ENCODE measurements around the gene CLBA1.

DNA sequence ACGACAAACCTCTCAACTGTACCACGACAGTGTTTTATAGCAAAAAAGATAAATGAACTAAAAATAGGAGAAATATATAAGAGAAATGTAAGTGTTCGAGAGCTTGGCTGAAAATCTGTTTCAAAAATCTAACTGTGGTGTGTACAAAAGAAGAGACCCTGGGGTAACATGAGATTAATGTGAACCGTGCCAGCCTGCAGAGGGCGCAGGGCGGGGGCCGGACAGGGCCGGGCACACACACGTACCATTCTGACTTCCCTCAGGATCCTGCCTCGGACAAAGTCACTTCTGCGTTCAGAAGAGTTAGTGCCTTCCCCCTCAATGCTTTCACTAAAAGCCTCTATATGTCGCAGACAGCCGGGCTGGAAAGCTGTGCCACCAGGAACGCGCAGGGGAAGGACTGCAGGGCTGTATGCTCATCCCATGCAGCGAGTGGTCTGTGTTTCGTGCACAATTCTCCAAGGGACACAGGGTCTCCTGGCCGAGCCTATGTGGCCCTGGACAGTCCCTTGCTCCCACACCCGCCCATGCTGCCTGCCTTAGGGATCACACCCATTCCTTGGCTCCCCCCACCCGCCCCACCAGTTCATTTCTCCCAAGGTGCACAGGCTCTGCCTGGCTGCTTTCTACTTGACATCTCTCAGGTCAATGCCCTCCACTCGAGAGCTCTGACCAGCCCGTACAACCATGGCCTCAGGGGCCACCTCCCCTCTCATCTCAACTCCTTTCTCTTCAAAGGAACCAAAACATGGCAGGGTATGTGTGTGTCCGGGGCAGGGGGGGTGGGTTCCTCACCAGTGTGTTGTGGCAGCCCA is 26.8 kb downstream of the CLBA1 start:
- TF ChIP-seq NRF1 (IDR thresholded peaks at IDR 0.05; ENCODE audit: low read depth, low read length) (no peak), EP300 (IDR thresholded peaks at IDR 0.05; ENCODE audit: borderline replicate concordance in 1 of 2, low read depth in 1 of 2, low read length in 1 of 2) (no peak), CHD2 (IDR thresholded peaks at IDR 0.05; ENCODE audit: low read length, partially characterized antibody) (no peak), JUND (IDR thresholded peaks at IDR 0.05) (no peak), GABPA (IDR thresholded peaks at IDR 0.05; ENCODE audit: low read depth) (no peak)
- TF ChIP-seq, protein P1, sequence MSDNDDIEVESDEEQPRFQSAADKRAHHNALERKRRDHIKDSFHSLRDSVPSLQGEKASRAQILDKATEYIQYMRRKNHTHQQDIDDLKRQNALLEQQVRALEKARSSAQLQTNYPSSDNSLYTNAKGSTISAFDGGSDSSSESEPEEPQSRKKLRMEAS (IDR thresholded peaks at IDR 0.05; ENCODE audit: low read depth) = no peak
- TF ChIP-seq, protein P2, sequence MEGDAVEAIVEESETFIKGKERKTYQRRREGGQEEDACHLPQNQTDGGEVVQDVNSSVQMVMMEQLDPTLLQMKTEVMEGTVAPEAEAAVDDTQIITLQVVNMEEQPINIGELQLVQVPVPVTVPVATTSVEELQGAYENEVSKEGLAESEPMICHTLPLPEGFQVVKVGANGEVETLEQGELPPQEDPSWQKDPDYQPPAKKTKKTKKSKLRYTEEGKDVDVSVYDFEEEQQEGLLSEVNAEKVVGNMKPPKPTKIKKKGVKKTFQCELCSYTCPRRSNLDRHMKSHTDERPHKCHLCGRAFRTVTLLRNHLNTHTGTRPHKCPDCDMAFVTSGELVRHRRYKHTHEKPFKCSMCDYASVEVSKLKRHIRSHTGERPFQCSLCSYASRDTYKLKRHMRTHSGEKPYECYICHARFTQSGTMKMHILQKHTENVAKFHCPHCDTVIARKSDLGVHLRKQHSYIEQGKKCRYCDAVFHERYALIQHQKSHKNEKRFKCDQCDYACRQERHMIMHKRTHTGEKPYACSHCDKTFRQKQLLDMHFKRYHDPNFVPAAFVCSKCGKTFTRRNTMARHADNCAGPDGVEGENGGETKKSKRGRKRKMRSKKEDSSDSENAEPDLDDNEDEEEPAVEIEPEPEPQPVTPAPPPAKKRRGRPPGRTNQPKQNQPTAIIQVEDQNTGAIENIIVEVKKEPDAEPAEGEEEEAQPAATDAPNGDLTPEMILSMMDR (IDR thresholded peaks at IDR 0.05) = peak; percentile 67
- TF ChIP-seq, protein P3, sequence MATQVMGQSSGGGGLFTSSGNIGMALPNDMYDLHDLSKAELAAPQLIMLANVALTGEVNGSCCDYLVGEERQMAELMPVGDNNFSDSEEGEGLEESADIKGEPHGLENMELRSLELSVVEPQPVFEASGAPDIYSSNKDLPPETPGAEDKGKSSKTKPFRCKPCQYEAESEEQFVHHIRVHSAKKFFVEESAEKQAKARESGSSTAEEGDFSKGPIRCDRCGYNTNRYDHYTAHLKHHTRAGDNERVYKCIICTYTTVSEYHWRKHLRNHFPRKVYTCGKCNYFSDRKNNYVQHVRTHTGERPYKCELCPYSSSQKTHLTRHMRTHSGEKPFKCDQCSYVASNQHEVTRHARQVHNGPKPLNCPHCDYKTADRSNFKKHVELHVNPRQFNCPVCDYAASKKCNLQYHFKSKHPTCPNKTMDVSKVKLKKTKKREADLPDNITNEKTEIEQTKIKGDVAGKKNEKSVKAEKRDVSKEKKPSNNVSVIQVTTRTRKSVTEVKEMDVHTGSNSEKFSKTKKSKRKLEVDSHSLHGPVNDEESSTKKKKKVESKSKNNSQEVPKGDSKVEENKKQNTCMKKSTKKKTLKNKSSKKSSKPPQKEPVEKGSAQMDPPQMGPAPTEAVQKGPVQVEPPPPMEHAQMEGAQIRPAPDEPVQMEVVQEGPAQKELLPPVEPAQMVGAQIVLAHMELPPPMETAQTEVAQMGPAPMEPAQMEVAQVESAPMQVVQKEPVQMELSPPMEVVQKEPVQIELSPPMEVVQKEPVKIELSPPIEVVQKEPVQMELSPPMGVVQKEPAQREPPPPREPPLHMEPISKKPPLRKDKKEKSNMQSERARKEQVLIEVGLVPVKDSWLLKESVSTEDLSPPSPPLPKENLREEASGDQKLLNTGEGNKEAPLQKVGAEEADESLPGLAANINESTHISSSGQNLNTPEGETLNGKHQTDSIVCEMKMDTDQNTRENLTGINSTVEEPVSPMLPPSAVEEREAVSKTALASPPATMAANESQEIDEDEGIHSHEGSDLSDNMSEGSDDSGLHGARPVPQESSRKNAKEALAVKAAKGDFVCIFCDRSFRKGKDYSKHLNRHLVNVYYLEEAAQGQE (IDR thresholded peaks at IDR 0.05; ENCODE audit: low read depth, low read length) = no peak
- TF ChIP-seq, protein P4, sequence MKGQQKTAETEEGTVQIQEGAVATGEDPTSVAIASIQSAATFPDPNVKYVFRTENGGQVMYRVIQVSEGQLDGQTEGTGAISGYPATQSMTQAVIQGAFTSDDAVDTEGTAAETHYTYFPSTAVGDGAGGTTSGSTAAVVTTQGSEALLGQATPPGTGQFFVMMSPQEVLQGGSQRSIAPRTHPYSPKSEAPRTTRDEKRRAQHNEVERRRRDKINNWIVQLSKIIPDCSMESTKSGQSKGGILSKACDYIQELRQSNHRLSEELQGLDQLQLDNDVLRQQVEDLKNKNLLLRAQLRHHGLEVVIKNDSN (IDR thresholded peaks at IDR 0.05; ENCODE audit: borderline replicate concordance, low read depth) = no peak
- TF ChIP-seq, protein P5, sequence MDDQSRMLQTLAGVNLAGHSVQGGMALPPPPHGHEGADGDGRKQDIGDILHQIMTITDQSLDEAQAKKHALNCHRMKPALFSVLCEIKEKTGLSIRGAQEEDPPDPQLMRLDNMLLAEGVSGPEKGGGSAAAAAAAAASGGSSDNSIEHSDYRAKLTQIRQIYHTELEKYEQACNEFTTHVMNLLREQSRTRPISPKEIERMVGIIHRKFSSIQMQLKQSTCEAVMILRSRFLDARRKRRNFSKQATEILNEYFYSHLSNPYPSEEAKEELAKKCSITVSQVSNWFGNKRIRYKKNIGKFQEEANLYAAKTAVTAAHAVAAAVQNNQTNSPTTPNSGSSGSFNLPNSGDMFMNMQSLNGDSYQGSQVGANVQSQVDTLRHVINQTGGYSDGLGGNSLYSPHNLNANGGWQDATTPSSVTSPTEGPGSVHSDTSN (IDR thresholded peaks at IDR 0.05) = no peak
